ENCODE measurements around the gene SMCO4. TPM values are rescaled to one million over a fixed set of nuclear protein-coding genes. Genes with fewer than 3 reads are reported as not detected.
"Not testable (repeated sequence)": the region's sequence is repeated elsewhere in the genome, so short reads cannot be mapped to it uniquely, and the experiment has no call there.

The SMCO4 gene, protein sequence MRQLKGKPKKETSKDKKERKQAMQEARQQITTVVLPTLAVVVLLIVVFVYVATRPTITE
- total RNA-seq = 62.9 and 72.9 TPM in 2 replicates
- polyA plus RNA-seq = 85.4 and 101 TPM in 2 replicates

- Histone ChIP-seq H3K4me1 (ENCODE audit: low read depth) (peaks cover 31% of the 10 kb centered on the region), H3K27ac (peak within 1 kb of the TSS; percentile 82), H3K4me3 (peak within 1 kb of the TSS; percentile 95), H3K9me3 (ENCODE audit: low read depth) (no peaks in the 10 kb centered on the region), H3K36me3 (no peaks in the 10 kb centered on the region), H3K27me3 (no peaks in the 10 kb centered on the region)
- DNase-seq (ENCODE audit: low read depth in 1 of 2, low spot score in 1 of 2) = peak; percentile 83 to 93
- TF ChIP-seq CTCF (IDR thresholded peaks at IDR 0.05; ENCODE audit: low read depth, low read length) = peak; percentile 59
Measured at GRCh38 chr11:93543292-93543977, at the start of gene SMCO4. SMCO4 (minus strand) TSS chr11:93543391; CDS start chr11:93479189, 64,202 bp downstream.

DNA sequence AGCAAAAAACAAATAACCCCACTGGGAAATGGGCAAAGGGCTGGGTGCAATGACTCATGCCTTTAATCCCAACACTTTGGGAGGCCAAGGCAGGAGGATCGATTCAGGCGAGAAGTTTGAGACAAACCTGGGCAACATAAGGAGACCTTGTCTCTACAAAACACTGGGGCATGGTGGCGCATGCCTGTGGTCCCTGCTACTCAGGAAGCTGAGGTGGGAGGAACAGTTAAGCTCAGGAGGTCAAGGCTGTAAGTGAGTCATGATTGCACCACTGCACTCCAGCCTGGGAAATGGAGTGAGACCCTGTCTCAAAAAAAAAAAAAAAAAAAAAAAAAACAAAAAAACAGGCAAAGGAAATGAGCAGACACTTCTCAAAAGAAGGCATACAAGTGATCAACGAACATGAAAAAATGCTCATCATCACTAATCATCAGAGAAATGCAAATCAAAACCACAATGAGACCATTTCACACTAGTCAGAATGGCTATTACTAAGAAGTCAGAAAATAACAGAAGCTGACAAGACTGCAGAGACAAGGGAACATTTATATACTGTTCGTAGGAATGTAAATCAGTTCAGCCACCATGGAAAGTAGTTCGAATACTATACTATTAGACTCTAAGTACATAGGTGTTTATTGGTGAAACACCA lies 48.2 kb upstream of the SMCO4 start:
- Histone ChIP-seq H3K36me3 (no peaks in the 10 kb centered on the region), H3K4me1 (ENCODE audit: low read depth) (no peaks in the 10 kb centered on the region), H3K9me3 (ENCODE audit: low read depth) (no peaks in the 10 kb centered on the region), H3K27ac (no peak overlapping the region), H3K27me3 (no peaks in the 10 kb centered on the region), H3K4me3 (no peak overlapping the region)
- peak in 1 of 2 donors; percentile 76 for DNase-seq (ENCODE audit: low read depth in 1 of 2, low spot score in 1 of 2)
- no peak for TF ChIP-seq CTCF (IDR thresholded peaks at IDR 0.05; ENCODE audit: low read depth, low read length)

DNA sequence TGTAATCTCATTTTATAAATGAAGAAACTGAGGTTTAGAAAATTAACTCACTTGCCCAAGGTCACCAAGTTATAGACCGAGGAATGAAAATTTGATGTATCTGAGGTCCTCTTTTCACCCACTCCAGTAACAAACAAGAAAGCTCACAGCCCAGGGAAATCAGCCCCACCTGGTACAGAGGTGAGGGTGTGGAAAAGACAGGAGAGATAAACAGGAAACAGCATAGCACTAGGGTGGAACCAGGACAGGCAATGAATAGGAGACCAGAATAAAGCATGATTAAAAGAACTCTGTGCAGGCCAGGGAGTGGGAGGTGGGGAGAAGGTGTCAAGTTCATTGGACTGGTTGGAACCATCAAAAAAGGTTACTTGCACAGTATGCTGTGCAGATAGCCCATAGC lies 46.2 kb upstream of the SMCO4 start:
- DNase-seq (ENCODE audit: low read depth in 1 of 2, low spot score in 1 of 2) = no peak
- Histone ChIP-seq H3K4me3 (no peak overlapping the region), H3K36me3 (no peaks in the 10 kb centered on the region), H3K27me3 (no peaks in the 10 kb centered on the region), H3K9me3 (ENCODE audit: low read depth) (no peaks in the 10 kb centered on the region), H3K27ac (no peak overlapping the region), H3K4me1 (ENCODE audit: low read depth) (no peaks in the 10 kb centered on the region)
- no peak for TF ChIP-seq CTCF (IDR thresholded peaks at IDR 0.05; ENCODE audit: low read depth, low read length)

DNA sequence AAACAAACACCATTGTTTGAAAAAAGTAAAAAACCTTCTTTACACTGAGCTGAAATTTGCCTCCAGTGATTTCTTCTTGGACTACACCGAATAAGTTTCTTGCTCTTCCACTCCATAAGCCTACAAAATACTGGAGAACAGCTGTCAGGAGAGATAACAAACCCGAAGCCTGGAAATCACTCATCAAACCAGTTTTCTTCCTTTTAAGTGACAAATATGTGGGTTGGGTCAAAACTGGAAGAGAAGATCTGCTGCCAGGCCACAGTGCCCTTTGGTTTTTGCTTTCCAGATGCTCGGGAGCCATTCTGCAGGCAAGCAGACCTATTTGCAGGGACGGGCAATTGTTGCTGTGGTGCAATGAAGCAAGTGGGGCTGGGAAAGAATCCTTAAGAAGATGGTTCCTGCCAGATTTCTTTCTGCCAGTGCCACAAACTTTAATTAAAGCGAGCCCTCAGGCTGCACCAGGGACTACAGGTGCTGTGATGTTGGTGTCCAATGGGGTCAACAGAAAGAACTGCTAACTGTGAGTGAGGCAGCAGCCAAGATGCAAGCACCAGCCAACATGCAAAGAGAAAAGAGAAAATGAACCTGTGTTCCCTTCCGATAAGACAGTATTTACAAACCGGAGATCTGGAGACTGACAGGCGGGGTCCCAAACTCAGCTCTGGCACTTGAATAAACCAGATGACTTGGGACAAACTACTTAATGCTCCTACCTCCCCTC lies 44.8 kb upstream of the SMCO4 start:
- Histone ChIP-seq H3K36me3 (no peaks in the 10 kb centered on the region), H3K27ac (no peak overlapping the region), H3K27me3 (no peaks in the 10 kb centered on the region), H3K4me3 (no peak overlapping the region), H3K4me1 (ENCODE audit: low read depth) (no peaks in the 10 kb centered on the region), H3K9me3 (ENCODE audit: low read depth) (no peaks in the 10 kb centered on the region)
- no peak for TF ChIP-seq CTCF (IDR thresholded peaks at IDR 0.05; ENCODE audit: low read depth, low read length)
- no peak for DNase-seq (ENCODE audit: low read depth in 1 of 2, low spot score in 1 of 2)

GRCh38 chr11:93587425-93587824 lies 44.2 kb upstream of the SMCO4 start:
- DNase-seq (ENCODE audit: low read depth in 1 of 2, low spot score in 1 of 2); H3K36me3 ChIP-seq; H3K4me1 ChIP-seq (ENCODE audit: low read depth); H3K9me3 ChIP-seq (ENCODE audit: low read depth); H3K27ac ChIP-seq; H3K27me3 ChIP-seq; H3K4me3 ChIP-seq: not testable (repeated sequence)
